A204.1 (cell line): Measurements from ENCODE around the gene NMNAT2.

ENCODE experiments used
- FAIRE-seq: peaks from 2 replicates; lab custom pipeline; 2012; peaks lifted over from hg19 to GRCh38; lab: Jason Lieb, UNC

Gene NMNAT2

DNA sequence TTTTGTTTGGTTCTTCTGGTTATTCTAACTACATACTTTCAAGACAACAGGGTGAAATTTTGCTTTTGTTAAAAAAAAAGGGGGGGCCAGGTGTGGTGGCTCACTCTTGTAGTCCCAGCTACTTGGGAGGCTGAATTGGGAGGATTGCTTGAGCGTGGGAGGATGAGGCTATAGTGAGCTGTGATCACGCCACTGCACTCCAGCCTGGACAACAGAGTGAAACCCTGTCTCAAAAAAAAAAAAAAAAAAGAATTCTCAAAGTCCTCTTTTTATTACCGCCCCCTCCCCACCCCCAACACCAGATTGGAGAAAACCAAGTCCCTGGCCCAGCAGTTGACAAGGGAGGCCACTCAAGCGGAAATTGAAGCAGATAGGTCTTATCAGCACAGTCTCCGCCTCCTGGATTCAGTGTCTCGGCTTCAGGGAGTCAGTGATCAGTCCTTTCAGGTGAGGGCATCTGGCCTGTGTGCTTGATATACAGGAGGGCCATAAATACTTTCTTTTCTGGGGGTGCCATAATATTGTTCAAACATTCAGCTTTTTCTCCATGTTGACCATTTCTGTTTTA, 181.9 kb downstream of the NMNAT2 start:
- no peak for FAIRE-seq

DNA sequence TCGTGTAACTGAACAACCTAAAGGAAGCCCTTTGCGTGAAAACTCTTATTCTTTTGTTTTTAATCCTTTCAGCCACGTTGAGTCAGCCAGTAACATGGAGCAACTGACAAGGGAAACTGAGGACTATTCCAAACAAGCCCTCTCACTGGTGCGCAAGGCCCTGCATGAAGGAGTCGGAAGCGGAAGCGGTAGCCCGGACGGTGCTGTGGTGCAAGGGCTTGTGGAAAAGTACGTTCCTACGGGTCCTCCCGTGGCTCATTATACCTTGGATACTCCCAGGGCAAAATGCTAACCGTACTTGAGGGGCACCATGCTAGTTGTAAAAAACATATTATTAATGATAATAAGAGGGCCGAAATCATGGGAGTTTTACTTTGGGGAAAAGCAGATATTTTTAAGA, 182.7 kb downstream of the NMNAT2 start:
- no peak for FAIRE-seq

DNA sequence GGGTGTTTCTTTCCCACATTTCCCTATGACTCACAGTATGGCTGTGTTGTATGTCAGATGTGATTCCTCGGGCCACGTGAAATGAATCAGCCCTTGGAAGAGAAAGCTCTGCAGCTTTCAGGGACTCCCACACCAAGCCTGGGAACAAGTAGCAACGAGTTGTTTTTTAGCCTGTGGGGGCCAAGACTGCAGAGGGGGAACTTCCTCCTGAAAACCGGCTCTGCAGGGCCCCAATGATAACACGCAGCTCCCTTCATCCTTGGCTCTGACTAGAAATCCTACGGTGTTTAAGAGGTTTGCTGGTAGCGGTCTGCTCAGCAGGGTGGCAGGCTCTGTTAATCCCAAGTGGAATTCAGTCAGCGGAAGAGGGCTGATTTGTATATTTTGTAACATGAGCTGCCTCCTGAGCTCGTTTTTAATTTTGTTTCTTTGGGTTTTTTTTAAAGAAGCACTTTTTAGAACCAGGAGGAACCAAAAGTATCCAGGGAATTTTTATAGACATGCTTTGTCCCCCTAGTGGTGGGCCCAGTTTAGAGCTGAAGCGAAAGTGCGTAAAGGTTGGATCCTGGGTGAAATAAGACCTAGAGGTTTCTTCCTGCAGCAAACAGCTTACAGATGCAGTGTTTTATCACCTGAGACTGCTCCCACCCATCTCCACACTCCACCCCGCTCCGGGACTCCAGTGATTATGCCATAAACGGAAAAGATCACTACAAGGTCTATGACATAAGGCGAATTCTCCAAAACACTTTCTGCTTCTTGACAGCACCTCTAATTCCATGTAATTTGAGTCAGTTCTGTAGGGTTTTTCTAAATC, 183.3 kb downstream of the NMNAT2 start:
- FAIRE-seq: peak; percentile 74

DNA sequence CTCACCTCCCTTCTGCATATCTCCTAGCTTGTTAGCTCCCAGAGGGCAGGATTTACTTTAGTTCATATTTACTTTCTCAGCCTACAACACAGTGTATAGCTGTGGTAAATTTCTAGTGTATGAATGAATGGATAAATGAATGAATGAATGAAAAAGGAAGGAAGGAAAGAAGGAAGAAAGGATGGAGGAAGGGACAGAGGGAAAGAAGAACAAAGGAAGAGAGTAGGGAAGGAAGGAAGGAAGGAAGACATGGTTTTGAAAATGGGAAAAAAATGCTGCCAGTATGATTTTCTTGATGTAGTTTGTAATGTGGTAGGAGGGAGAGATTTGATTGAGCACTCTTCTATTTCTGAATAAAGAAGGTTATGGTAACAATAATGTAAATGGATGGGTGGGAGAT, 185.1 kb downstream of the NMNAT2 start:
- FAIRE-seq: no peak

DNA sequence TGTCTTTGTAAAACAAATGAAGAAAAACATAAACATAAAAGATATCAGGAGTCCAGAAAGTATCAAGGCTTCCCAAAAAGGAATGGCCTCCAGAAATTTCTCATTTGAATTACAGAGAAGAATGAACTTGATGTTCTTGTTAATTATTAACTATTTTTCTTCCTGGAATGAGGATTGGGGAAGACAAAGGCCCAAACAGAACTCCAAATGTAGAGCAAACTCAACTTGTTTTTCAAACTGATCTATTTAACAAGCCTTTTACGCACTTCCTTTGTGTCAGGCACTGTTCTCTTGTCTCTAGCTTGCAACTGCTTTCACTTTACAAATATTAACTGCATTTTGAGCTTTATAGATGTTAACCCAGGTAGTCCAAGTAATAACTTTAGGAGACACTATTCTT, 186.6 kb downstream of the NMNAT2 start:
- FAIRE-seq: no peak

DNA sequence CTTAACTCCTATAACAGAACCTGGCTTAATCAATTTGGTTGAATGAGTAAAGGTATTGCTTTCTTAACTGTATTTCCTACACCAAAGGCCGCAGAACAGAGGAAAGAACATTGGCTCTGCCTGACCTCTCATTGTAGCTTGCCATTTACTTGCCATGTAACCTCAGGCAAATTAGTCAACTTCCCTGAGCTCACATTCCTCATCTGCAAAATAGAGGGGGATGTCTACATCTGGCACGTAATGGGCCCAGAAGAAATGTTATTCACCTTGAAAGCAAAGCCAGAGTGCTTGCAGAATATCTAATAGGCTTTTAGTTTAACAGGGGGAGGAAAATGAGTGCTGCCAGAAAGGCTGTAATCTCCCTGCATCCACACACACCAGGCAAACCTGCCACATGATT, 187.8 kb downstream of the NMNAT2 start:
- no peak for FAIRE-seq

DNA sequence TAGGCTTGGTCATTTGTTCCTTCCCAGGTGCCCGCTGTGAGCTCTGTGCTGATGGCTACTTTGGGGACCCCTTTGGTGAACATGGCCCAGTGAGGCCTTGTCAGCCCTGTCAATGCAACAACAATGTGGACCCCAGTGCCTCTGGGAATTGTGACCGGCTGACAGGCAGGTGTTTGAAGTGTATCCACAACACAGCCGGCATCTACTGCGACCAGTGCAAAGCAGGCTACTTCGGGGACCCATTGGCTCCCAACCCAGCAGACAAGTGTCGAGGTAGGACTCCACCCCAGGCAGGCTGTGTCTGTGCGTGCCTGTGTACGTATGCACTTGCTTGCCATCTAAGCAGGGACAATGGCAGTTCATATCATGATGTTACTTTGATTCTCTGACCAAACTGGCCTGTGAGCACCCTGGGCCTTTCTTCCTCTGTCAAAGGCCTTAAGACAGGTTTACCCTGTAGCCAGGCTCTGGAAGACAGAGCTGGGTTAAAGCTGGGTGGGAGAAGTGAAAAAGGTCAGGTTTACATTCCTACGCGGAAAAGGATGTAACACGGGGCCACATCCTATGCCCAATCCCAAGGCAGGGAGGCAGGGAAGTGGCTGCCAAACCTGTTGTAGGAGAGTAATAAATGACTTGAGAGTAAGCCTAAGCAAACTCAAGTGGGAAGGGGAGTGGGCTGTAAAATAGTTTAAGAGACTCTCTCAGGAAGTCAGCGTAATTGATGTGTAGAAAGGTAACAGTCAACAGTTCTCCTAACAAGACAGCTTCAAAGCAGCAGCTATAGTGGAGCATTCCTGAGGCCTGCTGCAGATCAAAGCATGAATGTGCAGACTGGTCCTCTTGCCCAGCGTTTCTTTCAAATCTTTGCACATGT, 189.6 kb downstream of the NMNAT2 start:
- no peak for FAIRE-seq

DNA sequence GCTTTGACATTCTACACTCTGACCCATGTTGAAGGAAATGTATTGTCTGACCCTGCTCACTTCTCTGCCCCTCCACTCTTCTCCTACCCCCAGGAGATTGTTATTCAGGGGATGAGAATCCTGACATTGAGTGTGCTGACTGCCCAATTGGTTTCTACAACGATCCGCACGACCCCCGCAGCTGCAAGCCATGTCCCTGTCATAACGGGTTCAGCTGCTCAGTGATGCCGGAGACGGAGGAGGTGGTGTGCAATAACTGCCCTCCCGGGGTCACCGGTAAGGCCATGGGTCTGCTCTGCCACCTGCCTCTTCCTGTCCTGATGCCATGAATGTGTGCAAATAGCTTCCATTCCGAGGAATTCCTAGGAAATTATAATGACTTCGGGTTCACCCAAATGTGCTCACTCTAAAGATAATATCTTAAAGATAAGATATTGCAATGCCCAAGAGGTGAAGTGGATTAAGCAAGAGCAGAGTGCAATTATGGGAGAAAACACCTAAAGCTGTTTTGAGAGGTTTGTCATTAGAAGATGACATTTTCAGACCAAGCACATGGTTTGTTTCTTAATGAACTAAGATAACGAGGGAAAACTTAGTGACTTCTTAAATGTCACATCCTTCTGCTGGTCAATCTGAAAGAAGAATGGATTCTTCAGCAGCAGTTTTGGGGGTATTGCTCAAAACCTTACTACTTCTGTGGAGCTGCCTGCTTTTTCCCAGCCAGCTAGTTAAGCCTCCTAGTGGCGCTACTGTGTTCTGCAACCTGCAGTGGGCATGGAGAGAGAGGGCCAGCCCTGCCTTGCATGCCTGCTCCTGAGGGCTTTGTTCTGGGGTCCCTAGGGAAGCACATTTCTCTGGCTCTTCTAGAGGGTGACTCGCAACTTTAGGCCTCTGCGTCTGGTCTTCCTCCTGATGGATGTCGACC, 190.5 kb downstream of the NMNAT2 start:
- FAIRE-seq: no peak

DNA sequence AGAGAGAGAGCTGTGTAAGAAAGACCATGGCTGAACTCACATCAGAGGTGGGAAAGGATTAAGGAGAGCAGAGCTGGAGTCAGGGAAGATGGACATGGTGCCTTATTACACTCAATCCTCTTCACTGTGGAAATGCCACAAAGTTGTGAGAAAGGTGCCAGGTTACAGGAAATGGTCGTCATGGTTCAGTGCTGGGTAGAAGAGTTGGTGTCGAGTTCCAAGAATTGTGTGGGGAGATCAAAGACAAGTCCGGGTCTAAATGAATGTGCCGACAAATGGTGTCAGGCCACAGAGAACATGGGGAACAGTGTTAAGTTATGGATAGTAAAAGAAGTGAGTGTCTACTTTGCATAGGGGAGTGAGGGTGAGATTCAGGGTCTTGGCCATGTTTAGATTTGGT, 191.2 kb downstream of the NMNAT2 start:
- no peak for FAIRE-seq

DNA sequence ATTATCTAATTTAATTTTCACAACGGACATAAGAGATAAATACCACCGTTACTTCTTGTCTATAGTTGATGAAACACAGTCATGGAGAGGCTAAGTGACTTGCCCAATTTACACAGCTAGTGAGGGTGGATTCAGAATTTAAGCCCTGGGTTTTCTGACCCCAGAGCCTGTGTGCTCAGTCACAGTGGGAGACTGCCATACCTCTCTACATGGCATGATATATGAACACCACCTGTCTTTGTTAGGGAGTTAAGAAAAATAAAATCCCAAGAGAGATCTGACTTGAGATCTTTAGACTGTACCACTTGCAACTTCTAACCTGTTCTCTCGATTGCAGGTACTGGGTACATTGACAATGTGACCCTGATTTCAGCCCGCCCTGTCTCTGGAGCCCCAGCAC, 191.8 kb downstream of the NMNAT2 start:
- FAIRE-seq: no peak

DNA sequence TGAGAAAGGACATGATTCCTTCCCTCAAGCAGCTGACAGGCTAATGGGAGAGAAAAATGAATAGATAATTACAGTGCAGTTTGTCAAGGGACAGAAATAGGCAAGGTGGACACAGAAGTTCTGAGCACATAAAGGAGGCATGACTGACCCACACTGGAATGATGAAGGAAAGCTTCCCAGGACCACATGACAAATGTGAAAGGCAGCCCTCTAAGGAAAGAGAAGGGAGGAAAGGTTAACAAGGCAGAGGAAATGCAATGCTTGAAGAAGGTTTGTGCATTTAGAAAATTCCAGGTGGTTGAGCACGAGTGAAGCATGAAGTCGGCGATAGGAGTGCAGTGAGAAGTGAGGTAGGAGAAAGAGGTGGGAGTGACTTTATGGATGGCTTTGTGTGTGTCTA, 194.7 kb downstream of the NMNAT2 start:
- no peak for FAIRE-seq

DNA sequence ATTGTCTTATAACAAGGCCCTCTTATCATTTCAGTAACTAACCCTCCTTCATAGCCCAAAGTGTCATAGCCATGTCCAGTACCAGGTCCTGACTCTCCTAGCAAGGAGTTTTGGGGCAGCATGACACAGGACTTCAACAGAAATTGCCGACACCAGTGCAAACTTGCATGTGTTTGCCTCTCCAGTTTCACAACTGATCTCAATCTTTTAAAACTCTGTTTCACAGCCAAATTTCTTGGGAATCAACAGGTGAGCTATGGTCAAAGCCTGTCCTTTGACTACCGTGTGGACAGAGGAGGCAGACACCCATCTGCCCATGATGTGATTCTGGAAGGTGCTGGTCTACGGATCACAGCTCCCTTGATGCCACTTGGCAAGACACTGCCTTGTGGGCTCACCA, 195.3 kb downstream of the NMNAT2 start:
- FAIRE-seq: no peak

DNA sequence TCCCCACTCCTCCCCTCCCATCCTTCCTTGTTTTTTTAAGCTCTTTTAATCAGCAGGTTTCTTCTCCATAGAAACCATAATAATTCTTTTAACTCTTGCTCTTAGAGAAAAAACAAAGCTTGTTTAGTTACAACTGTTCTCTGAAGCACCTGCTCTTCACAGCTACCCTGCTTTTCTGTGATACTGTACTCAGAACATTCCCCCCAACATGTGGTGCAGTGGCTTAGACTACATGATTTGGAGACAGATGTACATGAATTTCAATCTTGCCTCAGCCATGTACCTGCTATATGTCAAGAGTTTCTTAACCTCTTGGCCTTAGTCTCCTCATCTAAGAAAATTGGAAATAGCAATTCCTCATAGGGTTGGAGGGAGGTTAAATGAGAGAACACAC, 198.6 kb downstream of the NMNAT2 start:
- FAIRE-seq: no peak

DNA sequence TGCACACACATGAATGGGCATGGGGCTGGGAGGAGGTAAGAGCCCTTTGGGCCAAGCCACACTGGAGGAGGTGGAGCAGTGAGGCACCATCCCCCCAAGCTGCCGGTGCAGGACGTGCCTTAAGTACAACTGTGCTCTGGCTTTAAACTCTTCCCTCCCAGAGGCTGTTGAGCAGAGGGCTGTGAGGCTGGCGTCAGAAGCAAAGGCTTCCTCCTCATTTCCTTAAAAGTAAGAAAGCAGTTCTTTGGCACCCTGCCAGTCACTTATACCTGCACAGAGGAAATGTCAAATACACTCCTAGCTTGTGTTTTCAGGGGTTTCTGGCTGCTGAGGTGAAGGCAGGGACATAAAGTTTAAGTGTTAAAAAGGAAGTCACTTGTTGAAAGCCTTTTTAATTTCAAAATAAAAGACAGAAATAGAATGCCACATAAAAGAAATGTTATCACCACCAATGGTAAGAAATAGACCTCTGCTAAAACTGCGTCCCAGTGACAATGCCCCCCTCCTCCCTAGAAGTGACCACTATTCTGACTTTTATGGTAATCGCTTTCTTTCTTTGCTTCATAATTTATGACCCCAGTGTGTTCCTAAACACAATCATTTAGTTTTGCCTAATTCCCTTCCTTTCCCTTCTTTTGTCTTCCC, 199.1 kb downstream of the NMNAT2 start:
- FAIRE-seq: no peak

DNA sequence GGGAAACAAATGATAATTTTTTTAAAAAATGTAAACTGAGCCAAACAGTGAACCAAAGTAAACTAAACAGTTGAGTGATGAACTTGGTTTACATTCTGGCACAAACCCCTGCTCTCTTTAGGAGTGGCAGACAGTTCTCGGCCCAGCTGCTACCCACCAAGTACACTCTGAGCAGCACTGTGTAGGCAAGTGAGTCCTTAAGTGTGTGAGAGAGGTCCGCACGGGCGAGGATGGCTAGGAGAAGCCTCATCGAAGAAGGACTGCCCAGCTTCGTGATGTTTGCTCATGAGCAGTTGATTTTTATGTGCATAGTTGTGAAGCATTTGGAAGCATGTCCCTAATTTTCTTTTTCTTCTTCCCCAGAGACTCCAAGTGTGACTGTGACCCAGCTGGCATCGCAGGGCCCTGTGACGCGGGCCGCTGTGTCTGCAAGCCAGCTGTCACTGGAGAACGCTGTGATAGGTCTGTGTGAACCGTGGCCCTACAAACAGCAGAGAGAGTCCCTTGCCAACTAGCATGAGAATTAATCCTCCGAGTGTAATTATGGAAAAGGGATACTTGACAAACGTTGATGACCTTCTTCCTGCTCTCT, 200.1 kb downstream of the NMNAT2 start:
- FAIRE-seq: no peak

DNA sequence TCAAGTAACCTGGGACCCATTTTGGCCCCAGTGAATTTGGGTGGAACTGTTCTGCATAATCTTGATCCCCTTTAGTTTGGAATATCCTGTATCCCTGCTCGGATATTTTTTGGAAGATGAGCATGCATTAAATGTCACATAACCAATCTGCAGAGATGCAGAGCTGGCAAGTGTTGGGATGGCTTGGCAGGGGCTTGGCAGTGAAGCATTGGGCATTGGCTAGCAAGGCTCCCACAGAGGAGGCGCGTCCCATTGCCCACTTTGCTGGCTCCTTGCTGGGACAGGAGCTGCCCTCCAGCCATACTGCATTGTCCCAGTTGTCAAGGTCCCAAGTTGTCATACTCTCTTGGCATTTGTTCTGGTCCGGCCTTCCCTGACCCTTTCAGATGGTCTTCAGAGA, 202.2 kb downstream of the NMNAT2 start:
- no peak for FAIRE-seq

DNA sequence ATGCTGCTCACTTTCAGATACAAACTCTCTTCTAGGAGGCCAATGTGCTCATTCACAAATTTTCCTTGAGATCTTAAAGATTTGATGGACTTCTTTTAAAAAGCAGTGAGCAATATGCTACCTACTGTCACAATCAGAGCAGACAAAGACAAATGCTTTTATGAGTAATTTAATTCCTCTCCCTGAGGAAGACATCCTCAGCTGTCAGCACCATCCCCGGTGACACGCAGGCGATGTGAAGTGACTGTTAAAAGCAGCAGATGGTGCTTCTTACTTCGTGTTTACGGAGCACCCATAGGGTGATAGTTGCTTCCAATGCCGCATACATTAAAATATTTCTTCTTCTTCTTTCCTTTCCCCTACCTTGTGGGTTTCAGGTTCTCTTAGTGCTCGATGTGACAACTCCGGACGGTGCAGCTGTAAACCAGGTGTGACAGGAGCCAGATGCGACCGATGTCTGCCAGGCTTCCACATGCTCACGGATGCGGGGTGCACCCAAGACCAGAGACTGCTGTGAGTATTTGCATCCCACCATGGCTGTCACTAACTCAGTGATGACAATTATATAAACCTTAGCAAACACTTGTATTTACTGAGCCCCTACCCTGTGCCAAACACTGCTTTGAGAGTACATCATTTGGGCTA, 203.0 kb downstream of the NMNAT2 start:
- no peak for FAIRE-seq

DNA sequence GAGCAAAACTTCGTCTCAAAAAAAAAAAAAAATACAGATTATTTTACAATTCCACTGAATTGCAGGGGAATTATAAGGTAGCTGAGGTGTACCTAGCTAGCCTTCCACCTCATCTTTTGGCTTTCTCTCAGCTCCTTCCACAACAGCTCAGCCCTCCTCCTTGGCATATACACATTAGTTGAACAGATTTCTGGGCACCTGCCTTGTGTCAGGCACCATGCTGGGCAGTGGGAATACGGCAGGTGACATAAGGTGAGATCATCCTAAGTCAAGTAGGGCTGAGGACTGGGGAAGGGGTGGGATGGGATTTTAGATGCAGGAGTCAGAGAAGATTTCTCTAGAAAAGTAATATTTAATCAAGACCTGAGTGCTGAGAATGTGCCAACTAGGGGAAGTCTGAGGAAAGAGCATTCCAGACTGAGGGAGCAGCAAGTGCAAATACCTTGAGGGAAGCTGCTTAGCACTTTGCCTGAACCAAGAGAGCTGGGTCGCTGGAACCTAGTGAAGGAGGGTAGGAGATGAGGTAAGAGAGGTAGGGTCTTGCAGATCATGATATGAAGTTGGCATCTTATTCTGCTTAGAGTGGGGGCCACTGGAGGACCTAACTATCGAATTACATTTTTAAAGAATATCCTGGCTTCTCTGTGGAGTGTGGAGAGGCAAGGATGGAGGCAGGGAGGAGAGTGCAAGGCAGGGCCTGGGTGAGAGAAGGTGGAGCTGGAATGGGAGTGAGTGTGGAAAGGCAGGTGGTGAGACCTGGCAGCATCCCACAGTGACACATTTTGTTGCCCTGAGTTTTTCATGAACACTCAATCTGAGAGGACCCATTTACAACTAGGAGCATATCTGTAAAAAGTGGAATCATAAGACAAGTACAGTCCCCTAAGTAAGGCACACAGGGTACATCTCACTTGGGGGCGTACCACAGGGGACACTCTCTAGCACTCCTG, 203.9 kb downstream of the NMNAT2 start:
- no peak for FAIRE-seq

DNA sequence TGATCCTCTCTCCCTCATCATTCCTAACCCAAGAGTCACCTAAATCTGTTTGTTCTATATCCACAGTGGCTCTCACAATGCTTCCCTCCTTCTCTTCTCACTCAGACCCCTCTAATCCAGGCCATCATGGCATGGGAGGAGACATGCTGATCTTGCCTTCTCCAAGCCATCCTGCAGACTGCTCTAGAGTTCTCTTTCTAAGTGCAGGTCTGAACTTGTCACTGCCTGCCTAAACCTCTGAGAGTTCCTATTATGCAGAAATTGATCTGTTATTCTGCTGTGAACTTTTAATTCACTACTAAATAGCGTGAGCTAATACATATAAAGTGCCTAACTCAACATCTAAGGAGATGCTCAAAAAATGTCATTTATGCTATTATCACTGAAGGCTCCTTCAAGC, 205.3 kb downstream of the NMNAT2 start:
- no peak for FAIRE-seq

DNA sequence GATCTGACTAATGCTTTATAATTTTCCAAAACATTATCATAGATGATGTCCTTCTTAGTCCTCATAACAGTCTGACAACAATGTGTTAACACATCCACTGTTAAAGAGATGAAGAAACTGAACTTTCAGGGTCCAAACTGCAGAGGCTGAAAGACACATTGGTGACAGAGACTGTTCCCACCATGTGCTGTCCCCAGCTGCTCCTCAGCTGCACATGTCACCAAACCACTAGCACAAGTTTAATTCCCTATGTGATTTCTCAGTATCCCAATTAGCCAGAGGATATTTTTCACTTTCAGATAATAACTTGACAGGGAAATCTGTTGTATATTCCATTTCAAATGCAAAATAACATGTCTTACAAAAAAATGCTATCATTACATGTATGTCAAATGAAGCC, 207.5 kb downstream of the NMNAT2 start:
- FAIRE-seq: no peak
